NCI-H82 treated with DMSO at 0.1 percent for 48 hours (cell line): ENCODE measurements around the gene MTERF4.

ENCODE experiments used
- DNase-seq: peaks from one replicate; lab custom pipeline; 2025; ENCODE audit not compliant: unreplicated experiment; lab: John Stamatoyannopoulos, UW

Gene MTERF4

DNA sequence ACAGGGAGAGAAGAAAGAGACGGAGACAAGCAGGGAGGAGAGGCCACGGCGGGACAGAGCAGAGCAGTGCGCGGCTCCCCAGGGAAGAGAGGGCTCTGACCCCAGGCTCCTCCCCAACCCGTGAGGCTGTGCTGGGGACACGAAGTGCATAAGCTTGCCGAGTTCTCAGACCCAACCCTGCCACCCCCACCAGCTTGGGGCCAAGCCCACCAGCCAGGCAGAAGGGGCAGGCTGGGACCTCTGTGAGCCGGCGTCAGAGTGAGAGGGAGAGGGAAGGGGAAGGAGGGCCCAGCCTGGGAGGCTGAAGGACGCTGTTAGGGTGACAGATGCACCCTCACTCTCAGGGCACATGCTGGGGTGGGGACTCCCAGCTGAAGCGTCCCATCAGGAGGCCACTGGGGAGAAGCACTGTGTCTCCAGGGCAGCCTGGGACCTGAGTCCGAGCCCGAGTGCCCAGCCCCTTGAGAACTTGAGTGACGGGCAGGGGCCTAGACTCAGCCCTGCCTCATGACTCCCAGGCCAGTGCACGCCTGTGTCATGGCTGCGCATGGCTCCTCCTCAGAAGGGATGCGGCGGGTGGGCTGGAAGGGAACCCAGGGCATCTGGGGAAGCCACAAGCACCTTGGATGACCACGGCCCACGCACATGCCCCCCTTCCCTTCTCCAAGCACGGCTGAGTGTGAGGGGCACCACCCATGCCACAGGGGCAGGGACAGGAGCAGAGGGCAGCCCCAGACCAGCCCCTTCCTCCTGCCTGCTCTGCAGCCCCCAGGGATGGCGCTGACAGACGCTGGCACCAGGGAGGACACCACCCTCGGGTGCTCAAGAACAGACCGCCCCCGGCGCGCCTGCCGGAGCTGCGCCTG is 31.0 kb downstream of the MTERF4 start:
- no peak for DNase-seq

DNA sequence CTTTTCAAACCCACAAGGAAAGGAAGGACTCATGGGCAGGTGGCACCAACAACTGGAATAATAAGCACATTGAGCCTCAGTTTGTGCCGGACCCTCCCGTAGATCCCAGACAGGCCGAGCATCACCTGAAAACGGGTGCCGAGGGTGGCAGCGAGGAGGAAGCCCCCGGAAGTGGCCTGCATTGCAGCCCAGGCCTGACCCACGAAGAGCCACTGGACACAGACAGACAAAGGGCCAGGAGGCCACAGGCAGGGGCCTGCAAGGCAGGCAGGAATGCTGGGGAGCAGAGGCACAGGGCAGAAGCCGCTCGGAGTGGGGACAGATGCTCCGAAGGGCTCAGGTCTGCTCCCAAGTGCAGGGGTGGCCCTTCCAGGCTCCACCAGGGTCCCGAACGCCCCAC is 31.7 kb downstream of the MTERF4 start:
- no peak for DNase-seq

GRCh38 chr2:241069821-241070281 is 32.2 kb downstream of the MTERF4 start:
- no peak for DNase-seq

GRCh38 chr2:241068942-241069810 is 32.9 kb downstream of the MTERF4 start:
- DNase-seq = no peak

DNA sequence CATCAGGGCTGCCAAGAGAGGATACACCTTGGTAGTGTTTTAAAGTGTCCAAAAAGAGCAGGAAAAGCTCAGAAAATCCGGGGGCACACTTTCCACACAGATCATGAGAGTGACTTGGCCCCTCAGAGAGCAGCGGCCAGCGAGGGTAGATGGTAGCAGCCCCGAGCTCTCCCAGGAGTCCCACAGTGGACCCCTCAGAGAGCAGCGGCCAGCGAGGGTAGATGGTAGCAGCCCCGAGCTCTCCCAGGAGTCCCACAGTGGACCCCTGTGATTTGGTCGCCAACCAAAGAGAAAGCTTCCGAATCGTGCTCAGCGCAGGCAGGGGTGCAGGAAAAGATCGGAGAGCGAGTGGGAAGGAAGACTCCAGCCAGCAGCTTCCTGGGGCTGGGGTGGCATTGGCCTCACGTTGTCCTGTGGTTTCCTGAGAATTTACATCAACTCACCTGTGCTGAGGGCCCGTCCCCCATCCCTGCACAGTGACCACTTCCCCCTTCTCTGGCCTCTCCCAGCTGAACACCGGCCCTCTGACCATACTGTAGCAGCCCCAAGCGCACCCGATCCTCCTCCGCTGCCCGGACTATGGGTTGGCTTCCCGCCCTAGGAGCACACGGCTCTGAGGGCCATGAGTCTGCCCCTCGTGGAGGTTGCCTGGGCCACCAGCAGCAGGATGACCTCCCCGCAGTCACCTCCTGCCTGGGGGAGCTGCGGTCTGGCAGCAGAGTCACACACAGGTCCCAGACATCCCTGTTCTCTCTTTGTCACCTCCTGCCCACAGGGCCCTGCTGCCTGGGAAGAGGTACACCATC is 33.7 kb downstream of the MTERF4 start:
- DNase-seq = no peak

DNA sequence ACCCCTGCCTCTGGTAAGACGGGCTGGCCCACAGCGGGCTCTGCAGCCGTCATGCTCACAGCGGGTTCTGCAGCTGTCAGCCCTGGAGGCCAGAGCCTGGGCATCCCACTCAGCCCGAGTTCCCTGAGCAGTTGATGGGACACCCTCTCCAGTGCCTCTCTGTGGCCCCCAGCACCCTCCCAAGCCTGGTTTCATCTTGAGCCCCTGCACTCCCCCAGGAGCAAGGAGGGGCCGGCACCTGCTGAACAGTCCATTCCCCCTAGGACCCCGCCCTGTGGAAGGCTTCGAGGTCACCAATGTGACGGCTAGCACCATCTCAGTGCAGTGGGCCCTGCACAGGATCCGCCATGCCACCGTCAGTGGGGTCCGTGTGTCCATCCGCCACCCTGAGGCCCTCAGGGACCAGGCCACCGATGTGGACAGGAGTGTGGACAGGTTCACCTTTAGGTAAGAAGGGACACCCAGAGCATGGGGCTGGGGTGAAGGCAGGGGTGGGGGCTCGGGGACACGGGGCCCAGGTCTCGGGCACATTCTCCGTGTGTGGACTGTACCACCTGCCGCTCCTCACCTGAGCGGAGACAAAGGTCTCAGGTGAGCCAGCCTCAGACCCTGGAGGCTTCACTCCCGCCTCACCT is 34.5 kb downstream of the MTERF4 start:
- no peak for DNase-seq

DNA sequence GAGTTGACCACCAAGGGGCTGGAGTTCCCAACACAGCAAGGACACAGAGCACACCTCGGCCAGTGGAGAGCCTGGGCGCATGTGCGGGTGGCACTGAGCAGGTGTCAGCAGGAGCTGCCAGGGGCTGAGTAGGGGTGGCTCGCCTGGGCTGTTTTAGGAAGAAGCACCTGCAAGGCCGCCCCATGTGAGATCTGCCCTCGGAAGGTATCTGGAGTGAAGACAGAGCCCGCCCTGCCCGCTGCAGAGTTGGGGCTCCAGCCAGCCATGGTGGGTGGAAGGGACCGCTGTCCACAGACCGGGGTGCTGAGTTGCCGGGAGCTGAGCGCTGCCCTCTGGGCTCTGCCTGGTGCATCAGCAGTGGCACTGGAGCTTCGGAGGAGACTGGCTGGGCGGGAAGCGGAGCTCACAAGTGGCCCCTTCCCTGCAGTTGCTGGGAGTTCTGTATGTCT is 35.2 kb downstream of the MTERF4 start:
- DNase-seq = no peak

DNA sequence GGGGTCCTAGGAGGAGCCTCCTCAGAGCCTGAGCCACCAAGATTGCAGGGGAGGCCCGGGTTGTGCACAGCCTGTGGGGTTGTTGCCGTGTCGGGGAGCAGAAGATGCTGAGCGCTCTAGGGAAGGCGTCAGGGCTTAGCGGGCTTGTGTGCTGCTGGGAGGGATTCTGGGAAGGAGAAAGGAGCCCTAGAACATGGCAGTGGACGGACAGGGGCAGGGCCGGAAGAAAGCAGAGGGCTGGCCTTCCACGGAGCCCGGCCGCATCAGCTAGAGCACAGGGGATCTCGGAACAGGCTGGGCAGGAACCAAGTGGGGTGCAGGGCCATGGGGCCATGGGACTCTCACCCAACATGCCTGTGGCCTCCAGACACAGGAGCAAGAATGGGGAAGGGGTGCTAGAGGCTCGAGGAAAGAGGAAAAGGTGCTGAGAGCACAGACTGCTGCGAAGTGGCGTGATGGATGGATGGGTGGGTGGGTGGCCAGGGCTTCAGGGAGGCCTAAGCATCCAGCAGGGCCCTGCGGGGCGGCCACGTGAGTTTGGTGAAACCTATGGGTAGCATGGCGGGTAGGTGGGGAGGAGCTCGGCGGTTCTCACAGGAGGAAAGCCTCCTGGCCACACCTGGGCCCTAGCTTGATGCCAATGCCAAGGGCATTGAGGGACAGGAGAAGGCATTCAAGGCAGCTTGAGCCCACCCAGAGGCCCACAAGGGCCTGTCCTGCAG is 35.8 kb downstream of the MTERF4 start:
- no peak for DNase-seq

DNA sequence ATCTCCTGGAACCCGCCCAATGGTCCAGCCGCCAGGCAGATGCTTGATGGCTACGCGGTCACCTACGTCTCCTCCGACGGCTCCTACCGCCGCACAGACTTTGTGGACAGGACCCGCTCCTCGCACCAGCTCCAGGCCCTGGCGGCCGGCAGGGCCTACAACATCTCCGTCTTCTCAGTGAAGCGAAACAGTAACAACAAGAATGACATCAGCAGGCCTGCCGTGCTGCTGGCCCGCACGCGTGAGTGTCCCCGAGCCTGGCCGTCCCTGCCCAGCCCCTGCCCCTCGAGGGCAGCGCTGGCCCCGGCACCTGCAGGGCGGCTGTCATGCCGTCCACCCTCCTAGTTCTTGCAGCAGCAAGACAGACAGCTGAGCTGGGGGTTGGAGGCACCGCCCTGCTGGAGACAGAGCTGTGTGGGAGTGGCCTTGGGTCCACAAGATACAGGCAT is 36.7 kb downstream of the MTERF4 start:
- no peak for DNase-seq

DNA sequence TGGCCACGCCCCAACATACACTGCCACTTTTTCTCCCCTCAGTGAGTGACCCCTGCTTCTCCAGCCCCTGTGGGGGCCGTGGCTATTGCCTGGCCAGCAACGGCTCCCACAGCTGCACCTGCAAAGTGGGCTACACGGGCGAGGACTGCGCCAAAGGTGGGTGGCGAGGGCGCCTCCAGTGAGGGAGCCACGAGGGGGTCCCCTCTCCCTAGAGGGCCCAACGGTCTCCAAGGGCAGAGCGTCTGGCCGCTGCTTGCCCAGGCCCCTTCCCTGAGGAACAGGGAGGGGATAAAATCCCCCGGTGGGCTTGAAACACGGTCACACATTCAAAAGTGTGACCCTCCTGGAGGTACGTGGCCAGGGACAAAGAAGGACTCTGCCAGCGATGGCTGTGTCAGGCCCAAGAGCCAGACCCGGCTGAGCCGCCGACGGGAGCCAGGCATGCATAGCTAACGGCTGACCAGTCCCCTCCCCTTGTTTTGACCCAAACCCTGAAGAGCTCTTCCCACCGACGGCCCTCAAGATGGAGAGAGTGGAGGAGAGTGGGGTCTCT is 37.2 kb downstream of the MTERF4 start:
- no peak for DNase-seq

DNA sequence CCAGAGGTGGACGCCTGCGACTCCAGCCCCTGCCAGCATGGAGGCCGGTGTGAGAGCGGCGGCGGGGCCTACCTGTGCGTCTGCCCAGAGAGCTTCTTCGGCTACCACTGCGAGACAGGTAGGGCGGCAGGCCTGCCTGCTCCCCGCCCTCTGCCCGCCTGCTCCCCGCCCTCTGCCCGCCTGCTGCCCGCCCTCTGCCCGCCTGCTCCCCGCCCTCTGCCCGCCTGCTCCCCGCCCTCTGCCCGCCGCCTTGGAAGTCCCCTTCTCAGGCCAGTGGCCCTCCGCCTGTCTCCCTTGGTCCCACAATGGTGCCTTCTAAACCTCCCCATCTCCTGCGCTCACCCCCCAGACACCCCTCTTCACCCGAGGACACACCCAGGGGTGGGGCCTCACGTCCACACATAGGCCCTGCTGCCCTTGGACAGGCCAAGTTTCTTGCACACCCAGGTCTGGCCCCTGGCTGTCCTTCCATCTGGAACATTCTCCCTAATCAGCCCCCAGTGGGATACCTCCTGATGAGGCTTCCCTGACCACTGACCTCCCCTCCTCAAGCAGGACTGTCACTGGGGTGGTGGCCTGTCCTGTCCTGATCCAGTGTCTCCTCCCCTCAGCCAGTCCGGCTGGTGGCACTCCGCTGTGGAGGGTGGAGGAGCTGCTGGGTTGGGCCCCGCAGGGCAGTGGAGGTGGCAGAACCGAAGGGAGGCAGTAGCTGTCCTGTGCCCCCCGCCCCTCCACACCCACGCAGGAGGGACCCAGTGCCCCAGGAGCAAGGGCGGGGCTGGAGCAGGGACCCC is 37.9 kb downstream of the MTERF4 start:
- DNase-seq = no peak

- no peak for DNase-seq
These were observed 38.5 kb downstream of the MTERF4 start for GRCh38 chr2:241063587-241063986.

GRCh38 chr2:241063093-241063551 is 39.0 kb downstream of the MTERF4 start:
- no peak for DNase-seq

DNA sequence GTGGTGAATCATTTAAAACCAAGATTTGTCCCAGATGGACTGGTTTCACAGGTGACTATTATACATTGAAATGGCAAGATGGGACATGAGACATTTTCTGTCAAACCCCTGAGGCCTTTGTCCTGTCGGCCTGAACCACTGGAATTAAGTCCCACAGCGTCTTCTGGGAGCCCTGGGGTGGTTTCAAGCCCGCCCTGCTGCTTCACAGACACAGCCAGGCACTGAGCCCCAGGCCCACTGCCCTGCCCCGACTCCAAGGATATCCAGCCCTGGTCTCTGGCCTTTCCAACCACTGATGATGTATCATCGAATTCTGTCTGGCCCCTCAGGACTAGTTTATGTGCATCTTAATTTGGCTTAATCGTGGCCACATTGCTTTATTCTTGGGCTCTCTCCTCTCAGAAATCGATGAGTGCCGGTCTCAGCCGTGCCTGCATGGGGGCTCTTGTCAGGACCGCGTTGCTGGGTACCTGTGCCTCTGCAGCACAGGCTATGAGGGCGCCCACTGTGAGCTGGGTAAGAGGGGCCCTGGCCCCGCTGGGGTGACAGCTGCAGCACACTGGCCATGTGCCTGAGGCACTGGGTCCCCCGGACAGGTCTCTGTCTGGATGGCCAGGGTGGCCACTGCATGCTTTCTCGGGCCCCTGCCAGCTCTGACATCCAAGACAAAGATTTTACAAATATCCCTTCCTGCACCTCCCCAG is 39.5 kb downstream of the MTERF4 start:
- no peak for DNase-seq

- DNase-seq = no peak
These were observed 40.8 kb downstream of the MTERF4 start for GRCh38 chr2:241061275-241061674.

- no peak for DNase-seq
These were observed 48.4 kb downstream of the MTERF4 start for GRCh38 chr2:241053576-241054251.

DNA sequence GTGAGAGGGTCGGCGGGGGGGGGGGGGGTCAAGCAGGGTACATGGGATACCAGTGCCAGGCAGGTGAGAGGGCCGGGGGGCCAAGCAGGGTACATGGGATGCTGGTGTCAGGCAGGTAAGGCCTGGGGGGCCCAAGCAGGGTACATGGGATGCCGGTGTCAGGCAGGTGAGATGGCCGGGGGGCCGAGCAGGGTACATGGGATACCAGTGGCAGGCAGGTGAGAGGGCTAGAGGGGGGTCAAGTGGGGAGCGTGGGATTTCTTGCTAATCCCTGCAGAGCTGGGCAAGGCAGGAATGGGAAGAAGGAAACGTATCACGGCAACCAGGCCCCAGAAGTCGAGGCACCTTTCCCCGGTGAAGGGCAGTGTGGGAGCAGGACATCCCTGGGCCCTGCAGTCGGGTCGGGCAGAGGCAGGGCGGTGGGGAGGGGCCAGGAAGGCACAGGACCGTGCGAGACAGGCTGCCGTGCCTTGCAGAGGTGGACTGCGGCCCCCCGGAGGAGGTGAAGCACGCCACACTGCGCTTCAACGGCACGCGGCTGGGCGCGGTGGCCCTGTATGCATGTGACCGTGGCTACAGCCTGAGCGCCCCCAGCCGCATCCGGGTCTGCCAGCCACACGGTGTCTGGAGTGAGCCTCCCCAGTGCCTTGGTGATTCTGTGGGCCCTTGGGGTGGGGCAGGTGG is 49.3 kb downstream of the MTERF4 start:
- DNase-seq = no peak
